PC-3 (cell line): ENCODE data around the gene AP4S1. TPM values are rescaled to one million over a fixed set of nuclear protein-coding genes. Genes with fewer than 3 reads are reported as not detected.

ENCODE experiments used
- ATAC-seq: fragments of 200-7000 bp; cut with Tn5 transposase; 2 replicates; pipeline ENCODE4 v1.9.1; 2020; ENCODE audit warnings: mild to moderate bottlenecking, moderate library complexity
- BruUV-seq: library from RNA; stranded (reverse); fragments of 400-500 nt; replicated peaks from 2 replicates; lab custom pipeline; 2021; lab: Mats Ljungman, UMichigan
- CTCF ChIA-PET: fragments of 300-600 bp; sonication (Branson Sonifier 250); formaldehyde crosslinking; loops from one replicate; lab custom pipeline; 2022; ENCODE audit warnings: antibody characterized with exemption; lab: Charles Lee
- POLR2A ChIA-PET: fragments of 300-600 bp; sonication (Branson Sonifier 250); formaldehyde crosslinking; loops from one replicate; lab custom pipeline; 2022; ENCODE audit warnings: antibody characterized with exemption; ENCODE audit not compliant: unreplicated experiment; lab: Charles Lee
- DNase-seq: peaks from one replicate; pipeline ENCODE4 v3.0.0-alpha.2; 2015
- H2AFZ ChIP-seq: fragments of 300-600 bp; sonication (generic); 2 replicates; pipeline ENCODE4 v1.6.0; 2016; ENCODE audit warnings: antibody characterized with exemption, low read length
- H3F3A ChIP-seq: fragments of 300-600 bp; sonication (generic); one replicate; pipeline ENCODE4 v1.6.0; 2017; ENCODE audit warnings: antibody characterized with exemption, low read length, control low read depth, mild to moderate bottlenecking; ENCODE audit not compliant: unreplicated experiment
- H3K27ac ChIP-seq: fragments of 300-600 bp; sonication (generic); 2 replicates; pipeline ENCODE4 v1.5.1; 2016; ENCODE audit warnings: mild to moderate bottlenecking, low read length
- H3K27me3 ChIP-seq: fragments of 300-600 bp; sonication (generic); 2 replicates; pipeline ENCODE4 v1.6.1; 2016; ENCODE audit warnings: low read length, mixed read lengths
- H3K36me3 ChIP-seq: fragments of 300-600 bp; sonication (generic); 2 replicates; pipeline ENCODE4 v1.6.1; 2016; ENCODE audit warnings: low read depth, mixed run types, low read length, mixed read lengths
- H3K4me1 ChIP-seq: fragments of 300-600 bp; sonication (generic); 2 replicates; pipeline ENCODE4 v1.5.1; 2016; ENCODE audit warnings: low read length; ENCODE audit not compliant: insufficient read depth
- H3K4me2 ChIP-seq: fragments of 300-600 bp; sonication (generic); 2 replicates; pipeline ENCODE4 v1.6.0; 2016; ENCODE audit warnings: low read length
- H3K4me3 ChIP-seq: fragments of 300-600 bp; sonication (generic); 2 replicates; pipeline ENCODE4 v1.5.1; 2016; ENCODE audit warnings: mild to moderate bottlenecking, low read length, mixed read lengths
- H3K79me2 ChIP-seq: fragments of 300-600 bp; sonication (generic); 2 replicates; pipeline ENCODE4 v1.6.1; 2017; ENCODE audit warnings: low read length, mixed read lengths
- H3K9ac ChIP-seq: fragments of 300-600 bp; sonication (generic); 2 replicates; pipeline ENCODE4 v1.6.0; 2016; ENCODE audit warnings: mild to moderate bottlenecking, low read length
- H3K9me2 ChIP-seq: fragments of 300-600 bp; sonication (generic); replicated peaks from 2 replicates; pipeline ENCODE4 v1.6.1; 2016; ENCODE audit warnings: mixed run types, low read length, mixed read lengths
- H3K9me3 ChIP-seq: fragments of 300-600 bp; sonication (generic); 2 replicates; pipeline ENCODE4 v1.6.1; 2016; ENCODE audit warnings: low read length, mixed read lengths
- H4K20me1 ChIP-seq: fragments of 300-600 bp; sonication (generic); 2 replicates; pipeline ENCODE4 v1.6.1; 2016; ENCODE audit warnings: low read length, mixed read lengths
- CTCF ChIP-seq: fragments of 300-600 bp; sonication (generic); conservative IDR thresholded peaks from 2 replicates; pipeline ENCODE4 v1.5.1; 2017; ENCODE audit warnings: antibody characterized with exemption, low read depth, mild to moderate bottlenecking, low read length
- EZH2 ChIP-seq: fragments of 300-600 bp; sonication (generic); IDR thresholded peaks from one replicate; pipeline ENCODE4 v1.6.1; 2017; ENCODE audit warnings: antibody characterized with exemption, mild to moderate bottlenecking, low read length; ENCODE audit not compliant: unreplicated experiment
- EZH2phosphoT487 ChIP-seq: fragments of 300-600 bp; sonication (generic); IDR thresholded peaks from 2 replicates; pipeline ENCODE4 v1.6.1; 2018; ENCODE audit warnings: mild to moderate bottlenecking, antibody characterized with exemption, low read length, borderline replicate concordance
- intact Hi-C: fragments of 100-400 bp; cut with micrococcal nuclease; formaldehyde crosslinking; loops from 2 replicates; pipeline ENCODE4 v1.9.0; 2023
- total RNA-seq: library from RNA; depleted of rRNA; stranded (reverse); fragments of >200 nt; gene quantifications from 2 replicates; pipeline ENCODE4 v1.2.3, GENCODE V29; 2014

Gene AP4S1
- total RNA-seq, 1 experiment from 2014 or later = 3.2 TPM

GRCh38 chr14:31124197-31124596 lies 98.7 kb downstream of the AP4S1 start:
- no peak for DNase-seq
- no peaks in the 10 kb centered on the region for H3K79me2 ChIP-seq
- intact Hi-C loops = no loop called here
- no peak overlapping the region for H3K4me2 ChIP-seq
- CTCF ChIA-PET = no interaction called here
- no peaks in the 10 kb centered on the region for H3K27me3 ChIP-seq
- no peaks in the 10 kb centered on the region for H3K9me2 ChIP-seq
- no peak overlapping the region for H2AFZ ChIP-seq
- H3K4me1 ChIP-seq = no peaks in the 10 kb centered on the region
- TF ChIP-seq CTCF = no peak
- TF ChIP-seq EZH2 = no peak
- no peak for TF ChIP-seq EZH2phosphoT487
- peaks cover 59% of the 10 kb centered on the region for H3K36me3 ChIP-seq
- no peak overlapping the region for H3K9ac ChIP-seq
- H3F3A ChIP-seq = no peaks in the 10 kb centered on the region
- POLR2A ChIA-PET = no interaction called here
- H3K27ac ChIP-seq = no peak overlapping the region
- no peaks in the 10 kb centered on the region for H4K20me1 ChIP-seq
- ATAC-seq = no peak
- BruUV-seq = no TSS peak
- no peaks in the 10 kb centered on the region for H3K9me3 ChIP-seq
- no peak overlapping the region for H3K4me3 ChIP-seq

GRCh38 chr14:31125231-31125630 lies 99.8 kb downstream of the AP4S1 start:
- DNase-seq (no peak), ATAC-seq (no peak)
- H4K20me1 ChIP-seq = no peaks in the 10 kb centered on the region
- no peaks in the 10 kb centered on the region for H3K9me2 ChIP-seq
- POLR2A ChIA-PET = no interaction called here
- H3K9me3 ChIP-seq = no peaks in the 10 kb centered on the region
- H3K9ac ChIP-seq = no peak overlapping the region
- no peaks in the 10 kb centered on the region for H3F3A ChIP-seq
- CTCF ChIA-PET = no interaction called here
- no peak for TF ChIP-seq EZH2
- TF ChIP-seq CTCF = no peak
- TF ChIP-seq EZH2phosphoT487 = no peak
- H3K4me1 ChIP-seq = no peaks in the 10 kb centered on the region
- peaks cover 58% of the 10 kb centered on the region for H3K36me3 ChIP-seq
- no TSS peak for BruUV-seq
- no peak overlapping the region for H3K4me2 ChIP-seq
- H3K27ac ChIP-seq = no peak overlapping the region
- intact Hi-C loops = no loop called here
- no peak overlapping the region for H2AFZ ChIP-seq
- no peaks in the 10 kb centered on the region for H3K27me3 ChIP-seq
- no peak overlapping the region for H3K4me3 ChIP-seq
- H3K79me2 ChIP-seq = no peaks in the 10 kb centered on the region

- POLR2A ChIA-PET = no interaction called here
- Histone ChIP-seq H2AFZ (no peak overlapping the region), H3K4me2 (no peak overlapping the region), H3K9me3 (no peaks in the 10 kb centered on the region), H3K9me2 (no peaks in the 10 kb centered on the region), H3K4me1 (no peaks in the 10 kb centered on the region), H3K27ac (no peak overlapping the region), H3K4me3 (no peak overlapping the region), H3K27me3 (no peaks in the 10 kb centered on the region), H3K36me3 (peaks cover 52% of the 10 kb centered on the region), H3F3A (no peaks in the 10 kb centered on the region), H4K20me1 (no peaks in the 10 kb centered on the region), H3K9ac (no peak overlapping the region), H3K79me2 (no peaks in the 10 kb centered on the region)
- no TSS peak for BruUV-seq
- ATAC-seq (no peak), DNase-seq (no peak)
- TF ChIP-seq EZH2phosphoT487 = no peak
- no peak for TF ChIP-seq CTCF
- TF ChIP-seq EZH2 = no peak
- CTCF ChIA-PET = no interaction called here
- intact Hi-C loops = no loop called here
Measured at GRCh38 chr14:31126680-31127079, 101.2 kb downstream of the AP4S1 start.
